ENCODE results near the gene ADH4. TPM values are rescaled to one million over a fixed set of nuclear protein-coding genes. Genes with fewer than 3 reads are reported as not detected.

Gene ADH4
- total and polyA plus RNA-seq, 2 of the 4 experiments (the other 2 are of a cell fraction): not detected

- H3K9ac ChIP-seq (ENCODE audit: low read depth, low read length): no peak overlapping the region
- H3K18ac ChIP-seq (ENCODE audit: low read depth, low read length): no peak overlapping the region
- no peak overlapping the region for H3K4ac ChIP-seq (ENCODE audit: low read depth, low read length)
- no peak overlapping the region for H2BK20ac ChIP-seq (ENCODE audit: low read depth, low read length)
- H3K4me3 ChIP-seq (ENCODE audit: insufficient read depth, low read depth, low read length): no peak overlapping the region
- dilution Hi-C loops (cut with HindIII; ENCODE audit: low sequenced_read_pairs, unreplicated experiment) (no loop called here), intact Hi-C loops (cut with micrococcal nuclease) (loop anchor here (10.0 kb wide), 2 partner anchors 323 to 427 kb away; partner anchors contain the start of gene TSPAN5), in situ Hi-C loops (cut with MboI; ENCODE audit: low sequenced_read_pairs) (no loop called here)
- no TSS peak for BruUV-seq (replicated peaks)
- no peak overlapping the region for H3K4me2 ChIP-seq (ENCODE audit: low read depth, low read length)
- DNase-seq: no peak
- no peak overlapping the region for H2AFZ ChIP-seq (replicated peaks; ENCODE audit: low read length, poor library complexity)
- H4K8ac ChIP-seq (ENCODE audit: low read depth in 2 of 2, low read length in 2 of 2): no peak overlapping the region
- TF ChIP-seq, protein P1, sequence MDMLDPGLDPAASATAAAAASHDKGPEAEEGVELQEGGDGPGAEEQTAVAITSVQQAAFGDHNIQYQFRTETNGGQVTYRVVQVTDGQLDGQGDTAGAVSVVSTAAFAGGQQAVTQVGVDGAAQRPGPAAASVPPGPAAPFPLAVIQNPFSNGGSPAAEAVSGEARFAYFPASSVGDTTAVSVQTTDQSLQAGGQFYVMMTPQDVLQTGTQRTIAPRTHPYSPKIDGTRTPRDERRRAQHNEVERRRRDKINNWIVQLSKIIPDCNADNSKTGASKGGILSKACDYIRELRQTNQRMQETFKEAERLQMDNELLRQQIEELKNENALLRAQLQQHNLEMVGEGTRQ (IDR thresholded peaks at IDR 0.05; ENCODE audit: low read depth, low read length): no peak
- TF ChIP-seq, protein P2, sequence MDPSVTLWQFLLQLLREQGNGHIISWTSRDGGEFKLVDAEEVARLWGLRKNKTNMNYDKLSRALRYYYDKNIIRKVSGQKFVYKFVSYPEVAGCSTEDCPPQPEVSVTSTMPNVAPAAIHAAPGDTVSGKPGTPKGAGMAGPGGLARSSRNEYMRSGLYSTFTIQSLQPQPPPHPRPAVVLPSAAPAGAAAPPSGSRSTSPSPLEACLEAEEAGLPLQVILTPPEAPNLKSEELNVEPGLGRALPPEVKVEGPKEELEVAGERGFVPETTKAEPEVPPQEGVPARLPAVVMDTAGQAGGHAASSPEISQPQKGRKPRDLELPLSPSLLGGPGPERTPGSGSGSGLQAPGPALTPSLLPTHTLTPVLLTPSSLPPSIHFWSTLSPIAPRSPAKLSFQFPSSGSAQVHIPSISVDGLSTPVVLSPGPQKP (IDR thresholded peaks at IDR 0.05; ENCODE audit: borderline replicate concordance, low read depth, low read length): no peak
- TF ChIP-seq RFX5 (IDR thresholded peaks at IDR 0.05; ENCODE audit: low read depth, low read length): no peak
- TF ChIP-seq NFE2L2 (IDR thresholded peaks at IDR 0.05; ENCODE audit: low read depth, low read length): no peak
- TF ChIP-seq POLR2A (IDR thresholded peaks at IDR 0.05; ENCODE audit: low read depth, low read length): no peak
- TF ChIP-seq FOS (IDR thresholded peaks at IDR 0.05; ENCODE audit: low read depth, low read length): no peak
- TF ChIP-seq CHD1 (IDR thresholded peaks at IDR 0.05; ENCODE audit: low read depth, low read length): no peak
- TF ChIP-seq CTCF (conservative IDR thresholded peaks at IDR 0.05; ENCODE audit: low read depth, low read length): no peak
- TF ChIP-seq BHLHE40 (IDR thresholded peaks at IDR 0.05; ENCODE audit: low read depth, low read length): no peak
- TF ChIP-seq RAD21 (IDR thresholded peaks at IDR 0.05; ENCODE audit: low read length): no peak
- TF ChIP-seq MXI1 (IDR thresholded peaks at IDR 0.05; ENCODE audit: borderline replicate concordance, low read depth, low read length): no peak
- no peak for TF ChIP-seq SMC3 (IDR thresholded peaks at IDR 0.05; ENCODE audit: low read depth, low read length)
- no peak for TF ChIP-seq CEBPB (IDR thresholded peaks at IDR 0.05; ENCODE audit: low read depth, low read length)
- no peak for TF ChIP-seq MAFK (IDR thresholded peaks at IDR 0.05; ENCODE audit: low read depth, low read length)
- no peak for TF ChIP-seq RCOR1 (IDR thresholded peaks at IDR 0.05; ENCODE audit: insufficient replicate concordance, low read length)
- no peak for TF ChIP-seq MAZ (IDR thresholded peaks at IDR 0.05; ENCODE audit: borderline replicate concordance, low read depth, low read length)
- H2BK15ac ChIP-seq (ENCODE audit: low read depth, low read length): no peak overlapping the region
- no peak overlapping the region for H3K56ac ChIP-seq (ENCODE audit: extremely low read depth, insufficient read depth, low read length)
- H2BK120ac ChIP-seq (ENCODE audit: low read depth, low read length): no peak overlapping the region
- no peaks in the 10 kb centered on the region for H3K9me3 ChIP-seq (ENCODE audit: control insufficient read depth, insufficient read depth, low read length)
- ChIA-PET CTCF (no interaction called here), POLR2A (ENCODE audit: unreplicated experiment) (no interaction called here)
- H3K23ac ChIP-seq (ENCODE audit: low read depth, low read length): no peak overlapping the region
- no peak overlapping the region for H4K5ac ChIP-seq (ENCODE audit: low read depth, low read length)
- H3K27me3 ChIP-seq (ENCODE audit: control insufficient read depth, insufficient read depth, low read length): no peaks in the 10 kb centered on the region
- no peak overlapping the region for H3K27ac ChIP-seq (ENCODE audit: insufficient read depth, low read length)
- H3K9me1 ChIP-seq (ENCODE audit: insufficient read depth, low read length): no peaks in the 10 kb centered on the region
- no peaks in the 10 kb centered on the region; the same call in 1 of the 2 replicates for H3K4me1 ChIP-seq (ENCODE audit: control insufficient read depth, insufficient read depth, low read length)
- no peak overlapping the region for H3K14ac ChIP-seq (replicated peaks; ENCODE audit: low read depth, low read length)
- no peak overlapping the region for H2AK5ac ChIP-seq (ENCODE audit: low read depth, low read length)
- H2AK9ac ChIP-seq (replicated peaks; ENCODE audit: low read depth, low read length, poor library complexity): no peak overlapping the region
- peaks cover 25 to 48% of the 10 kb centered on the region in 2 experiments for H3K79me1 ChIP-seq (ENCODE audit: low read depth in 1 of 2, low read length in 2 of 2)
- no peak overlapping the region for H2BK5ac ChIP-seq (ENCODE audit: low read depth, low read length, poor library complexity, severe bottlenecking)
- peaks cover 11% of the 10 kb centered on the region; the same call in 1 of the 2 replicates for H4K20me1 ChIP-seq (ENCODE audit: insufficient read depth, low read length)
- H3K36me3 ChIP-seq (ENCODE audit: control insufficient read depth, insufficient read depth, low read length): peaks cover 44% of the 10 kb centered on the region
- 100% methylated on average over 4 of the region's 5 CpGs; no CpG with 5 or more reads in 1 of the 2 experiments for WGBS, 2 experiments (ENCODE audit: extremely low coverage in 2 of 2, insufficient read length in 1 of 2)
- ATAC-seq (ENCODE audit: low read depth): no peak
- H4K91ac ChIP-seq (ENCODE audit: insufficient read depth, low read depth, low read length): no peak overlapping the region
These were observed 61.9 kb downstream of the ADH4 start for GRCh38 chr4:99082192-99082591.

All from IMR-90 (cell line).